M059J (cell line): Measurements from ENCODE around the gene GOLGA8M. TPM values are rescaled to one million over a fixed set of nuclear protein-coding genes. Genes with fewer than 3 reads are reported as not detected.
"Not testable (repeated sequence)": the region's sequence is repeated elsewhere in the genome, so short reads cannot be mapped to it uniquely, and the experiment has no call there.

Experiments
- DNase-seq: peaks from one replicate; pipeline ENCODE4 v3.0.0-alpha.2; 2012; ENCODE audit warnings: low read depth
- total RNA-seq: library from RNA; depleted of rRNA; stranded (reverse); fragments of >200 nt; shearing (Covaris generic); gene quantifications from 2 replicates; pipeline ENCODE4 v1.2.3, GENCODE V29; 2014; rRNA removed

GOLGA8M gene
- total RNA-seq, 1 experiment from 2014 or later = not detected

GRCh38 chr15:28663717-28664116 lies 48.5 kb downstream of the GOLGA8M start:
- not testable (repeated sequence) for DNase-seq

DNA sequence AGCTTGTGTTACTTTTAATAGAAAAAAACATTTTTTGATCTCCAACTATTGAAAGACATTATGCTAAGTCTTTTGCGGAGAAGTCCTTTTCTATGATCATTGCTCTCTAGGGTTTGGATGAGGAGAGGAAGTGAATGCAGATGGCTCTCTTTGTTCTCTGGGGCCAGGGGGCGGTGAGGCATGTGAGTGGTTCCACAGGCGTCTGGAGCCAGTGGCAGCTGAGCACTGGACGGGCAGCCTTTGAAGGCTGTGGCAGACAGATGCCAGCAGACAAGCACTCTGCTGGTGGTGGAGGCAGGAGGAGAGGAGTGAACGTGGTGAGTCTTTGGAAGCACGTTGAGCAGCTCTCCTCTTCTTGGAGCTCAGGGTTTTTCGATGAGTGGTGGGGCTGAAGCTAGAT lies 51.5 kb downstream of the GOLGA8M start:
- DNase-seq = not testable (repeated sequence)

DNA sequence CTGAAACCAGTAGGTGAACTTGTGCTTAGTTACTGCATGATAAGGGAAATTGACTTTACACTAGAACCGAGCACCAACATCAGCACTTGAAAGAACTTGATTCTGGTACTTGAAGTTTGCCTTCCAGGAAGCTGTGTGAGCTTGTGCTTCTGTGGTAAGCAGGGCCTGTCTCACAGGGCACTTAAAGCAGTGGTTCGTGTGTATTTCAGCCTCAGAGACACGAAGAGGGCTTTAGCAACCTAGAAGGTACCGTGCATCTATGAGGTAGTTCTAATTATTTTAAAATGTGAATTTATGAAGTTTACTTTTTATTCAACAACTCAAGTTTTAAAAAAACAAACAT lies 56.2 kb downstream of the GOLGA8M start:
- DNase-seq = not testable (repeated sequence)

GRCh38 chr15:28655329-28656017 lies 56.7 kb downstream of the GOLGA8M start:
- DNase-seq = not testable (repeated sequence)

GRCh38 chr15:28654194-28654593 lies 58.0 kb downstream of the GOLGA8M start:
- DNase-seq = not testable (repeated sequence)

DNA sequence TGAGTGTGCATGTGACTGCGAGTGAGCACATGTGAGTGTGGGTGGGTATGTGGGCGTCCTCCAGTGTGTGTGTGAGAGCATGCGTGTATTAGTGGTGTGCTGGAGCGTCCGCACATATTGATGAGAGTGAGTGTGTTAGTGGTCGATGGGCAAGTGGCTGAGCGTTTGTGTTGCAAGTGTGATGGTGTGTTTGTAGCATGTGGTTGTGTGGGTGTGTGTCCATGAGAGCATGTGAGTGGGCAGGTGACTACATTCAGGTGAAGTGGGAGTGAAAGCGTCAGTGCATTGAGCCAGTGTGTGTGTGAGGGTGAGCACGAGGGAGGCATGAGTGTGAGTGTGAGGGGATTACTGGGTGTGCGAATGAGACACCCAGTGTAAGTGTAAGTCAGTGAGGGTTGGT lies 59.7 kb downstream of the GOLGA8M start:
- DNase-seq = not testable (repeated sequence)

Other genes with a start within 250 kb of the GOLGA8M start
- 0.07 and 0.12 TPM in 2 replicates for gene GOLGA8G, start 179.4 kb downstream of the GOLGA8M start, total RNA-seq
- not detected in 2 replicates for gene GOLGA6L25, start 158.9 kb downstream of the GOLGA8M start, total RNA-seq
- gene GOLGA6L7, start 136.2 kb upstream of the GOLGA8M start, total RNA-seq = not detected in 2 replicates
- 9.2 and 11.2 TPM in 2 replicates for gene APBA2, start 173.6 kb upstream of the GOLGA8M start, total RNA-seq